GM19035 (cell line): ENCODE results near the gene ATP8A1.
"Not testable (repeated sequence)": the region's sequence is repeated elsewhere in the genome, so short reads cannot be mapped to it uniquely, and the experiment has no call there.

ENCODE experiments used
- ATAC-seq: cut with Tn5 transposase; IDR thresholded peaks from one replicate; pipeline ENCODE4 v1.9.1; 2021; ENCODE audit not compliant: unreplicated experiment

Gene ATP8A1

GRCh38 chr4:42652529-42653231 is 4.2 kb downstream of the ATP8A1 start:
- ATAC-seq = not testable (repeated sequence)

GRCh38 chr4:42649870-42650269 is 7.0 kb downstream of the ATP8A1 start:
- no peak for ATAC-seq

GRCh38 chr4:42646999-42647541 is 9.8 kb downstream of the ATP8A1 start:
- no peak for ATAC-seq

- no peak for ATAC-seq
These were observed 10.7 kb downstream of the ATP8A1 start for GRCh38 chr4:42646013-42646784.

- no peak for ATAC-seq
These were observed 12.0 kb downstream of the ATP8A1 start for GRCh38 chr4:42644897-42645296.

- ATAC-seq = peak; percentile 53
These were observed 13.2 kb downstream of the ATP8A1 start for GRCh38 chr4:42643685-42644084.

GRCh38 chr4:42642845-42643615 is 13.9 kb downstream of the ATP8A1 start:
- ATAC-seq = no peak

- ATAC-seq = no peak
These were observed 14.7 kb downstream of the ATP8A1 start for GRCh38 chr4:42642101-42642797.

- no peak for ATAC-seq
These were observed 15.2 kb downstream of the ATP8A1 start for GRCh38 chr4:42641656-42642055.

- no peak for ATAC-seq
These were observed 15.7 kb downstream of the ATP8A1 start for GRCh38 chr4:42641161-42641560.

- no peak for ATAC-seq
These were observed 16.3 kb downstream of the ATP8A1 start for GRCh38 chr4:42640613-42641012.

GRCh38 chr4:42638993-42639392 is 17.9 kb downstream of the ATP8A1 start:
- peak; percentile 69 for ATAC-seq

GRCh38 chr4:42638321-42638720 is 18.6 kb downstream of the ATP8A1 start:
- ATAC-seq = no peak

- ATAC-seq = no peak
These were observed 19.0 kb downstream of the ATP8A1 start for GRCh38 chr4:42637867-42638266.

- no peak for ATAC-seq
These were observed 19.8 kb downstream of the ATP8A1 start for GRCh38 chr4:42637104-42637503.

- ATAC-seq = no peak
These were observed 20.3 kb downstream of the ATP8A1 start for GRCh38 chr4:42636645-42636949.

- ATAC-seq = peak; percentile 74
These were observed 23.1 kb downstream of the ATP8A1 start for GRCh38 chr4:42633605-42634388.

GRCh38 chr4:42632653-42633382 is 24.1 kb downstream of the ATP8A1 start:
- no peak for ATAC-seq

- no peak for ATAC-seq
These were observed 26.0 kb downstream of the ATP8A1 start for GRCh38 chr4:42630908-42631307.

GRCh38 chr4:42628740-42629139 is 28.2 kb downstream of the ATP8A1 start:
- ATAC-seq = no peak
